Trophoblast cell (in vitro differentiated cells and primary cell): Measurements from ENCODE around the gene ACTMAP.

Experiments used
- DNase-seq, 2 donors: peaks; one replicate each; pipeline ENCODE4 v3.0.0-alpha.2; 2016
- H2AFZ ChIP-seq: 2 replicates; pipeline ENCODE4 v1.6.1; 2013; ENCODE audit warnings: low read length, moderate library complexity, mild to moderate bottlenecking; ENCODE audit not compliant: insufficient read depth, poor library complexity
- H2AK5ac ChIP-seq: 2 replicates; pipeline ENCODE4 v1.6.1; 2013; ENCODE audit warnings: mild to moderate bottlenecking, low read length
- H2BK120ac ChIP-seq: 2 replicates; pipeline ENCODE4 v1.6.1; 2013; ENCODE audit warnings: low read length, mild to moderate bottlenecking, moderate library complexity; ENCODE audit not compliant: insufficient read depth, poor library complexity
- H2BK12ac ChIP-seq: 2 replicates; pipeline ENCODE4 v1.6.1; 2013; ENCODE audit warnings: mild to moderate bottlenecking, low read length, moderate library complexity
- H2BK5ac ChIP-seq: 2 replicates; pipeline ENCODE4 v1.6.1; 2013; ENCODE audit warnings: low read length, low read depth, moderate library complexity, mild to moderate bottlenecking; ENCODE audit not compliant: poor library complexity
- H3K14ac ChIP-seq: 2 replicates; pipeline ENCODE4 v1.6.1; 2013; ENCODE audit warnings: mild to moderate bottlenecking, low read length
- H3K18ac ChIP-seq: 2 replicates; pipeline ENCODE4 v1.6.1; 2013; ENCODE audit warnings: mild to moderate bottlenecking, low read length
- H3K23ac ChIP-seq: 2 replicates; pipeline ENCODE4 v1.6.1; 2013; ENCODE audit warnings: low read length
- H3K27ac ChIP-seq: 2 replicates; pipeline ENCODE4 v1.5.1; 2013; ENCODE audit warnings: low read depth, mild to moderate bottlenecking, inconsistent platforms, low read length, moderate library complexity
- H3K27me3 ChIP-seq: 2 replicates; pipeline ENCODE4 v1.6.1; 2013; ENCODE audit warnings: inconsistent platforms, mild to moderate bottlenecking, low read length, moderate library complexity; ENCODE audit not compliant: insufficient read depth
- H3K36me3 ChIP-seq, 2 experiments: 1 replicate in 1 of 2; 2 replicates in 1 of 2; pipeline ENCODE4 v1.6.1; 2013; ENCODE audit warnings: low read length in 2 of 2, mild to moderate bottlenecking in 2 of 2, moderate library complexity in 1 of 2; ENCODE audit not compliant: insufficient read depth in 2 of 2, control insufficient read depth in 1 of 2
- H3K4ac ChIP-seq: 2 replicates; pipeline ENCODE4 v1.6.1; 2013; ENCODE audit warnings: low read depth, mild to moderate bottlenecking, low read length, moderate library complexity
- H3K4me1 ChIP-seq, 2 experiments: 1 replicate in 1 of 2; 2 replicates in 1 of 2; pipeline ENCODE4 v1.6.1; 2013; ENCODE audit warnings: low read length in 2 of 2, mild to moderate bottlenecking in 2 of 2, moderate library complexity in 1 of 2; ENCODE audit not compliant: insufficient read depth in 2 of 2, control insufficient read depth in 1 of 2
- H3K4me2 ChIP-seq: 2 replicates; pipeline ENCODE4 v1.6.1; 2013; ENCODE audit warnings: inconsistent platforms, mild to moderate bottlenecking, low read length, moderate library complexity
- H3K4me3 ChIP-seq: 2 replicates; pipeline ENCODE4 v1.5.1; 2013; ENCODE audit warnings: mild to moderate bottlenecking, low read depth, low read length, inconsistent platforms
- H3K79me1 ChIP-seq: one replicate; pipeline ENCODE4 v1.6.1; 2013; ENCODE audit warnings: low read length
- H3K79me2 ChIP-seq: 2 replicates; pipeline ENCODE4 v1.6.1; 2013; ENCODE audit warnings: low read length, mild to moderate bottlenecking; ENCODE audit not compliant: control insufficient read depth, insufficient read depth, poor library complexity
- H3K9ac ChIP-seq: 2 replicates; pipeline ENCODE4 v1.6.1; 2013; ENCODE audit warnings: mild to moderate bottlenecking, low read length
- H3K9me3 ChIP-seq: 2 replicates; pipeline ENCODE4 v1.6.1; 2013; ENCODE audit warnings: low read depth, mild to moderate bottlenecking, control low read depth, inconsistent platforms, low read length; ENCODE audit not compliant: insufficient read depth
- H4K12ac ChIP-seq: 2 replicates; pipeline ENCODE4 v1.6.1; 2013; ENCODE audit warnings: low read depth, mild to moderate bottlenecking, low read length, moderate library complexity
- H4K8ac ChIP-seq: 2 replicates; pipeline ENCODE4 v1.6.1; 2013; ENCODE audit warnings: low read depth, mild to moderate bottlenecking, low read length, moderate library complexity
- H4K91ac ChIP-seq: one replicate; pipeline ENCODE4 v1.6.1; 2013; ENCODE audit warnings: low read depth, mild to moderate bottlenecking, low read length, moderate library complexity
- WGBS: extraction: QIAGEN DNeasy Blood & Tissue Kit; methylation state at CpG from one replicate; pipeline ENCODE4 v1.1.7; 2013; ENCODE audit warnings: missing lambda C conversion rate; ENCODE audit not compliant: insufficient read length, insufficient coverage; ENCODE audit errors: extremely low coverage; 5-methylcytosine and 5-hydroxymethylcytosine counted together

The ACTMAP gene

DNA sequence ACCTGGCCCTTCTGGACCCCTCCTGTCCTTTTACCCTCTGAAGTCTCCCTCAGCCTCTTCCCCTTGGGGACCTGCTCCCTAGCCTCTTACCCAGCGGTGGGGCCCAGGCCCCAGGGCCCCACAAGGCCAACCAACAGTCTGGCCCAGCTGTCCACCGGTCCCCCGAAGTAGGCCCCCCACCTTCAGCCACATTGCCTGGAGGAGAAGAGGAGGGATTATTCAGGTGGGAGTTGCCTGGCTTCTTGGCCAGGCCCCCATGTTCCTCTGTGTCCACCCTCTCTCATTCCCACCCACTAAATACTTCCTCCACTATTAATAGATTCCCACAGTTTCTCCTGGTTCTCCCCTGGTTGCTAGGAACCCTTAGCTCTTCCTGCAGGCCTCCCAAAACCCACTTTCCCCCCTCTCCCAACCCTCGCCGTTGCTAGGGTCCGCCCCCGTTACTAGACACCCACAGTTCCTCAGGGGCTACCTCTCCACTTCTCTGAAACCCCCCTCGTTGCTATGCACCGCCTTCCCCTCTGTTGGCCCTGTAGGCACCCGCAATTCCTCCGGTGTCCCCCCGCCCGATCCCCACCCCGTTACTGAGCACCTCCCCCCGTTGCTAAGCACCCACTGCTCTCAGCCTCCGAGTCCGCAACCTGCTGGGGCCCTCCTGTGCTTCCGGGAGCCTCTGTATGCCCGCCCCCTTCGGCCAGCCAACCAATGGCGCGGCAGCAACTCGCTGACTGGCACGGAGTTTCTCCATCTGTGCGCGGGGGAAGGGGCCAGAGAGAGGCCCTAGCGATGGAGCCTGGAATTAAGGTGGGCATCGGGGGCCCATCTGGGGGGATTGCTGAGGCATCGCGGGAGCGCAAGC lies 35.6 kb downstream of the ACTMAP start:
- no CpG with 5 or more reads among the region's 31 CpGs for WGBS
- Histone ChIP-seq H3K79me1 (peaks cover 41% of the 10 kb centered on the region), H4K12ac (peak overlapping the region; percentile 64)

DNA sequence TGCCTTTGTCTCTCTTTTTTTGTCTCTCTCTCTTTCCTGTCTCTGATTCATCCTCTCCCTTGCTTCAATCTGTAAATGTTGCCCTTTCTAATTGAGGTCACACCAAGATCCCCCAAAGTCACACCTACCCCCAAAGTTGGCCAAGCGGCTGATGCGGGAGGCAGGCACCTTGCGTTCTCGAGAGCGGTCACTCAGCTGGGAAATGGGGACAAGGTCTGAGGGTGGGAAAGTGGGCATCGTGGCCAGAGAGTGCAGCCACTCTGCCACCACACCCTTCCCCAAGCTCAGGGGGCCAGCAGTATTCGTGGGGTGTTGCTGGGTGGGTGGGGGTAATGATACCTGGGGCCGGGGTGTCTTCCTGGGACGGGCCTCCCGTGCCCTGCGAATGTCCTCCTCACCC lies 36.3 kb downstream of the ACTMAP start:
- Histone ChIP-seq H3K9ac (no peak overlapping the region), H3K79me2 (peaks cover 18% of the 10 kb centered on the region)

More for the DNA sequence above, 35.6 kb downstream of the ACTMAP start:
- H3K18ac ChIP-seq, result peak overlapping the region; percentile 75
- H3K27ac ChIP-seq, result peak overlapping the region; percentile 95
- peaks cover 9 to 10% of the 10 kb centered on the region in 2 experiments for H3K36me3 ChIP-seq
- peak overlapping the region; percentile 66 for H3K4ac ChIP-seq
- peak overlapping the region; percentile 72 for H2BK12ac ChIP-seq
- no peak overlapping the region for H3K23ac ChIP-seq
- peaks cover 23% of the 10 kb centered on the region for H3K79me2 ChIP-seq
- peak; percentile 85 to 89 for DNase-seq
- H3K27me3 ChIP-seq, result no peaks in the 10 kb centered on the region
- H3K9me3 ChIP-seq, result no peaks in the 10 kb centered on the region
- H3K4me3 ChIP-seq, result peak overlapping the region; percentile 69
- H3K14ac ChIP-seq, result peak overlapping the region; percentile 74
- peak overlapping the region; percentile 91 for H2BK5ac ChIP-seq
- H2BK120ac ChIP-seq, result peak overlapping the region; percentile 87
- H3K4me2 ChIP-seq, result peak overlapping the region; percentile 90
- H3K9ac ChIP-seq, result peak overlapping the region; percentile 61
- peak overlapping the region; percentile 91 for H4K91ac ChIP-seq
- peak overlapping the region; percentile 50 for H2AK5ac ChIP-seq
- peak overlapping the region; percentile 77 for H2AFZ ChIP-seq
- H4K8ac ChIP-seq, result peak overlapping the region; percentile 86
- peaks cover 8% of the 10 kb centered on the region in 2 experiments for H3K4me1 ChIP-seq

DNA sequence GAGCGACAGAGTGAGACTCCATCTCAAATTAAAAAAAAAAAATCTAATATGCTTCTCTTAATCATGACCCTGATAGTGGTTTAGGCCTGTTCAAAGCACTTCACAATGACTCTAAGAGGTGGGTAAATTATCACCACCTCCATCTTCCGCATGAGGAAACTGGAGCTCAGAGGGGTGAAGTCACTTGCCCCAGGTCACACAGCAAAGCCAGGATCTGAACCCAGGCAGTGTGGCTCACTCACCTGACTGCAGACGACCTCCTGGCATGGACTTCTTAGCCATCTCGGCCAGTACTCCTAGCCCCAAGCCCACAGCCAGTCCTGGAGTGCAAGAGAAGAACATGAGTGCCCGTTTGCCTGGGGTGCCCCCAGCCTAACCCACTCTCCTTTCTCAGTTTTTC lies 40.5 kb downstream of the ACTMAP start:
- no peak overlapping the region for H4K8ac ChIP-seq
- WGBS, result no CpG with 5 or more reads among the region's 5 CpGs
- H3K4me2 ChIP-seq, result no peak overlapping the region

More for the DNA sequence above, 36.3 kb downstream of the ACTMAP start:
- peak overlapping the region; percentile 90 for H2AK5ac ChIP-seq
- H2BK120ac ChIP-seq, result no peak overlapping the region
- H3K23ac ChIP-seq, result no peak overlapping the region
- H4K91ac ChIP-seq, result peak overlapping the region; percentile 89
- peaks cover 37% of the 10 kb centered on the region for H3K79me1 ChIP-seq
- H2BK5ac ChIP-seq, result no peak overlapping the region
- H3K4me3 ChIP-seq, result no peak overlapping the region
- H3K27ac ChIP-seq, result no peak overlapping the region
- no peak overlapping the region for H3K14ac ChIP-seq
- peak overlapping the region; percentile 81 for H2BK12ac ChIP-seq
- no peak overlapping the region for H4K8ac ChIP-seq
- H3K36me3 ChIP-seq, result peaks cover 9 to 10% of the 10 kb centered on the region in 2 experiments
- peak overlapping the region; percentile 15 for H3K4ac ChIP-seq
- H3K18ac ChIP-seq, result no peak overlapping the region
- WGBS, result no CpG with 5 or more reads among the region's 11 CpGs
- no peak overlapping the region for H3K4me2 ChIP-seq
- H3K27me3 ChIP-seq, result no peaks in the 10 kb centered on the region
- H3K9me3 ChIP-seq, result no peaks in the 10 kb centered on the region
- H4K12ac ChIP-seq, result peak overlapping the region; percentile 22
- DNase-seq, result no peak
- peaks cover 4 to 8% of the 10 kb centered on the region in 2 experiments for H3K4me1 ChIP-seq
- no peak overlapping the region for H2AFZ ChIP-seq

DNA sequence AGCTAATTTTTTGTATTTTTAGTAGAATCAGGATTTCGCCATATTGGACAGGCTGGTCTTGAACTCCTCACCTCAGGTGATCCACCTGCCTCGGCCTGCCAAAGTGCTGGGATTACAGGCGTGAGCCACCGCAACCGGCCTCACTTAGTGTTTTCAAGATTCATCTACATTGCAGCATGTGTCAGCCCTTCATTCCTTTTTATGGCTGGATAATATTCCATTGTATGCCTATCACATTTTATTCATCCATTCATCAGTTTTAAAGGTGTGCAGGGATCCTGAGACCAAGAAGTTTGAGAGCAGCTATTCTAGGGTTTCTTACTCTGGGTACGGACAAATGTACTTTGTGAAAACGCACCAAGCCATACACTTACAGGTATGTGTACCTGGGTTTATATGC lies 42.7 kb downstream of the ACTMAP start:
- no CpG with 5 or more reads among the region's 7 CpGs for WGBS
- no peak overlapping the region for H2AFZ ChIP-seq

More for the DNA sequence above, 40.5 kb downstream of the ACTMAP start:
- H3K36me3 ChIP-seq, result peaks cover 17 to 31% of the 10 kb centered on the region in 2 experiments
- no peak overlapping the region for H2AFZ ChIP-seq
- H3K4ac ChIP-seq, result no peak overlapping the region
- peaks cover 5% of the 10 kb centered on the region for H3K79me1 ChIP-seq
- H3K18ac ChIP-seq, result no peak overlapping the region
- H3K23ac ChIP-seq, result no peak overlapping the region
- H2BK120ac ChIP-seq, result no peak overlapping the region
- no peak overlapping the region for H2BK5ac ChIP-seq
- H4K12ac ChIP-seq, result no peak overlapping the region
- no peak overlapping the region for H2BK12ac ChIP-seq
- no peak overlapping the region for H2AK5ac ChIP-seq
- peaks cover 2% of the 10 kb centered on the region for H3K79me2 ChIP-seq
- H3K4me3 ChIP-seq, result no peak overlapping the region
- no peak overlapping the region for H3K14ac ChIP-seq
- H3K9ac ChIP-seq, result no peak overlapping the region
- H3K27ac ChIP-seq, result no peak overlapping the region
- H3K27me3 ChIP-seq, result no peaks in the 10 kb centered on the region
- no peaks in the 10 kb centered on the region for H3K9me3 ChIP-seq
- H4K91ac ChIP-seq, result no peak overlapping the region
- peaks cover 3 to 4% of the 10 kb centered on the region in 2 experiments for H3K4me1 ChIP-seq
- DNase-seq, result no peak

More for the DNA sequence above, 42.7 kb downstream of the ACTMAP start:
- H3K23ac ChIP-seq, result no peak overlapping the region
- H3K14ac ChIP-seq, result no peak overlapping the region
- DNase-seq, result no peak
- no peak overlapping the region for H2BK12ac ChIP-seq
- H3K79me1 ChIP-seq, result no peaks in the 10 kb centered on the region
- H4K12ac ChIP-seq, result no peak overlapping the region
- H2AK5ac ChIP-seq, result no peak overlapping the region
- no peaks in the 10 kb centered on the region for H3K27me3 ChIP-seq
- H3K4me1 ChIP-seq, result no peaks in the 10 kb centered on the region
- H3K79me2 ChIP-seq, result no peaks in the 10 kb centered on the region
- no peak overlapping the region for H3K18ac ChIP-seq
- H2BK120ac ChIP-seq, result no peak overlapping the region
- H2BK5ac ChIP-seq, result no peak overlapping the region
- no peak overlapping the region for H3K4me3 ChIP-seq
- peaks cover 28 to 38% of the 10 kb centered on the region in 2 experiments for H3K36me3 ChIP-seq
- no peak overlapping the region for H3K27ac ChIP-seq
- H4K91ac ChIP-seq, result no peak overlapping the region
- no peak overlapping the region for H4K8ac ChIP-seq
- no peak overlapping the region for H3K9ac ChIP-seq
- H3K4ac ChIP-seq, result no peak overlapping the region
- no peak overlapping the region for H3K4me2 ChIP-seq
- H3K9me3 ChIP-seq, result no peaks in the 10 kb centered on the region
